DND-41 (cell line): ENCODE measurements around the gene GFI1B.
A peak's percentile ranks its signal among the peaks of the same experiment; 100 is the strongest.

Experiments used
- ATAC-seq: fragments of 200-7000 bp; cut with Tn5 transposase; 3 replicates; pipeline ENCODE4 v1.9.1; 2021; ENCODE audit warnings: low read depth; ENCODE audit not compliant: insufficient read depth
- DNase-seq: peaks from one replicate; pipeline ENCODE4 v3.0.0-alpha.2; 2020
- H2AFZ ChIP-seq: 2 replicates; pipeline ENCODE4 v1.6.0; 2012; ENCODE audit warnings: low read depth, low read length
- H3K27ac ChIP-seq: 2 replicates; pipeline ENCODE4 v1.5.1; 2012; ENCODE audit warnings: low read length, inconsistent platforms
- H3K27me3 ChIP-seq: fragments of 200-600 bp; sonication (generic); 2 replicates; pipeline ENCODE4 v1.6.0; 2012; ENCODE audit warnings: low read length, mild to moderate bottlenecking, inconsistent platforms; ENCODE audit not compliant: insufficient read depth, poor library complexity
- H3K36me3 ChIP-seq: 2 replicates; pipeline ENCODE4 v1.5.1; 2012; ENCODE audit warnings: low read length, inconsistent platforms; ENCODE audit not compliant: insufficient read depth
- H3K4me1 ChIP-seq: 2 replicates; pipeline ENCODE4 v1.5.1; 2012; ENCODE audit warnings: mild to moderate bottlenecking, low read length; ENCODE audit not compliant: insufficient read depth
- H3K4me2 ChIP-seq: 2 replicates; pipeline ENCODE4 v1.6.0; 2012; ENCODE audit warnings: mild to moderate bottlenecking, moderate library complexity, low read length, inconsistent platforms; ENCODE audit not compliant: insufficient read depth
- H3K4me3 ChIP-seq, 2 experiments: fragments of 200-600 bp in 1 of 2; shearing (Covaris generic) in 1 of 2; 2 replicates each; pipeline ENCODE4 v1.5.1; 2012 to 2016; ENCODE audit warnings: inconsistent platforms in 2 of 2, low read length in 2 of 2, mild to moderate bottlenecking in 2 of 2, low read depth in 1 of 2, moderate library complexity in 1 of 2
- H3K79me2 ChIP-seq: 2 replicates; pipeline ENCODE4 v1.6.0; 2012; ENCODE audit warnings: low read length, inconsistent platforms; ENCODE audit not compliant: insufficient read depth
- H3K9ac ChIP-seq: 2 replicates; pipeline ENCODE4 v1.6.0; 2012; ENCODE audit warnings: low read depth, mild to moderate bottlenecking, inconsistent platforms, low read length, moderate library complexity
- H3K9me3 ChIP-seq: 2 replicates; pipeline ENCODE4 v1.5.1; 2012; ENCODE audit warnings: low read length, moderate library complexity, mild to moderate bottlenecking, inconsistent platforms; ENCODE audit not compliant: insufficient read depth, severe bottlenecking
- H4K20me1 ChIP-seq: 2 replicates; pipeline ENCODE4 v1.6.0; 2012; ENCODE audit warnings: low read length; ENCODE audit not compliant: insufficient read depth
- CTCF ChIP-seq: IDR thresholded peaks from 2 replicates; pipeline ENCODE4 v1.5.1; 2012; ENCODE audit warnings: borderline replicate concordance, low read length, moderate library complexity, mild to moderate bottlenecking; ENCODE audit not compliant: poor library complexity, severe bottlenecking; ENCODE audit errors: extremely low read depth
- EZH2 ChIP-seq: IDR thresholded peaks from 3 replicates; pipeline ENCODE4 v1.6.1; 2012; ENCODE audit warnings: borderline replicate concordance, low read depth, mild to moderate bottlenecking, moderate library complexity, low read length, inconsistent platforms; ENCODE audit not compliant: severe bottlenecking

GFI1B gene

GRCh38 chr9:132944294-132945185 is 34.0 kb upstream of the GFI1B start, which contains the start of gene TSC1:
TSS of gene TSC1 (minus strand) at chr9:132944616. CDS start at chr9:132928872, 15,744 bp downstream.
- Histone ChIP-seq H3K4me2 (peak within 1 kb of the TSS; percentile 95), H4K20me1 (peaks cover 3% of the 10 kb centered on the region; the same call in 1 of the 2 replicates), H2AFZ (peak within 1 kb of the TSS; percentile 77), H3K36me3 (no peaks in the 10 kb centered on the region), H3K27ac (peak within 1 kb of the TSS; percentile 68), H3K9me3 (no peaks in the 10 kb centered on the region), H3K4me1 (peaks cover 25% of the 10 kb centered on the region), H3K27me3 (no peaks in the 10 kb centered on the region), H3K4me3 (peak within 1 kb of the TSS; percentile 87), H3K9ac (peak within 1 kb of the TSS; percentile 76), H3K79me2 (peaks cover 49% of the 10 kb centered on the region)
- DNase-seq: peak; percentile 97
- ATAC-seq: peak; percentile 85
- TF ChIP-seq CTCF (no peak), EZH2 (no peak)

- Histone ChIP-seq H3K9me3 (no peaks in the 10 kb centered on the region), H3K4me1 (peaks cover 25% of the 10 kb centered on the region), H3K79me2 (peaks cover 39% of the 10 kb centered on the region), H3K36me3 (no peaks in the 10 kb centered on the region), H3K27me3 (no peaks in the 10 kb centered on the region), H3K9ac (peak overlapping the region; percentile 76), H2AFZ (peak overlapping the region; percentile 77), H4K20me1 (peaks cover under 1% of the 10 kb centered on the region; the same call in 1 of the 2 replicates), H3K4me3 (peak overlapping the region; percentile 18 to 62; a peak in 3 of 4 replicates), H3K27ac (peak overlapping the region; percentile 68), H3K4me2 (peak overlapping the region; percentile 69)
- ATAC-seq: no peak
- no peak for DNase-seq
- no peak for TF ChIP-seq EZH2
- no peak for TF ChIP-seq CTCF
These were observed 33.0 kb upstream of the GFI1B start for GRCh38 chr9:132945186-132946130.

- peaks cover 32% of the 10 kb centered on the region for H3K79me2 ChIP-seq
- no peak overlapping the region for H3K4me2 ChIP-seq
- H3K9me3 ChIP-seq: no peaks in the 10 kb centered on the region
- no peak for DNase-seq
- H2AFZ ChIP-seq: peak overlapping the region; percentile 77
- peaks cover 25% of the 10 kb centered on the region for H3K4me1 ChIP-seq
- no peak overlapping the region for H3K27ac ChIP-seq
- no peak overlapping the region for H3K9ac ChIP-seq
- no peaks in the 10 kb centered on the region for H3K27me3 ChIP-seq
- no peak overlapping the region for H3K4me3 ChIP-seq
- ATAC-seq: no peak
- H4K20me1 ChIP-seq: no peaks in the 10 kb centered on the region
- TF ChIP-seq CTCF: no peak
- no peak for TF ChIP-seq EZH2
- no peaks in the 10 kb centered on the region for H3K36me3 ChIP-seq
These were observed 32.3 kb upstream of the GFI1B start for GRCh38 chr9:132946211-132946610.
